GM23248 (cell line): ENCODE data around the gene DOK7.
"Not testable (repeated sequence)": the region's sequence is repeated elsewhere in the genome, so short reads cannot be mapped to it uniquely, and the experiment has no call there.

Source experiments
- EZH2 ChIP-seq: fragments of 200-600 bp; sonication (generic); IDR thresholded peaks from 2 replicates; pipeline ENCODE4 v1.6.1; 2018; ENCODE audit warnings: antibody characterized with exemption, mild to moderate bottlenecking; ENCODE audit not compliant: insufficient read depth, poor library complexity, severe bottlenecking
- EZH2phosphoT487 ChIP-seq: fragments of 200-600 bp; sonication (generic); IDR thresholded peaks from 2 replicates; pipeline ENCODE4 v1.6.1; 2018; ENCODE audit warnings: antibody characterized with exemption, moderate library complexity, mild to moderate bottlenecking, low read depth; ENCODE audit not compliant: insufficient read depth

- TF ChIP-seq EZH2, EZH2phosphoT487: not testable (repeated sequence)
Observed at GRCh38 chr4:3538906-3539305, 75.8 kb downstream of the DOK7 start.
